Activated T-cell treated with anti-CD3 and anti-CD28 coated beads for 1 hour (primary cell): Measurements from ENCODE around the gene SNORC.

Experiments
- DNase-seq: peaks from one replicate; pipeline ENCODE4 v3.0.0-alpha.2; 2020; ENCODE audit warnings: low read depth

Gene SNORC

DNA sequence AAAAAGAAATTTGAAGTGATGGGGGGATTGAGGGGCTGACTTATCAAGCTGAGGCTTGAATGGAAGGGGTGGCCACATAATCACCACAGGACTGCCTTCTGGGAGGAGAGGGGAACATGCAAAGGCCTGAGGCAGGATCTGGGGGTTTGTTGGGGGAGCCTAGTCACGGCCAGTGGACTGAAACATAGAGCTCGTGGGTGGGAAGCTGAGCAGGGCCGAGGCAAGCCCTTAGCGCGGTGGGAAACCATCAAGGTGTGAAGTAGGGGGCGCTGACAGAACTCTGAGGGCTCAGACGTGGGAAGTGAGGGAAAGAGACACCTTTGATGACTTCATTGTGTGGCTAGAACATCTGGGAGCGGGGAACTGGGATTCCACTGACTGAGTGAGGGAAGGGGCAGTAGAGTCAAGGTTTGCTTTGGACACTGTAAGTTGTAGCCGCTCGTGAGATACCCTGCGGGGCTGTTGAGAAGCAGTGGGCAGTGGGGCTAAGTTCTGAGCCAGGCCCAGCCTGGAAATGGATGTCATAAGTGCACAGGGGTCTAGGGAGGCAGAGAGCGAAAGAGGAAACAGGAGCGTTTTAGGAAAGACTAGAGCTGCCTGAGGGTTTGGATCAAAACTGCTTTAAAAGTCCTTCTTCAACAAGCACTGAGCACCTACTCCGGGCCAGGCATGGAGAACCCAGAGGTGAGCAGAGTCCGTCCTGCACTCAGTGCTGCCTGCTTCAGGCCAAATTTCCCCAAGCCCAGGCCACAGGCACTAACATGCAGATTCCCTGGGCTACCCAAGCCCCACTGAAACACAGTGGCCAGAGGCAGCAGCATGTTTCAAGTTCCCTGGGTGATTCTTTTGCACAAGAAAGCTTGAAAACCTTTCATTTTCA is 686 bp upstream of the SNORC start:
- DNase-seq, result no peak

DNA sequence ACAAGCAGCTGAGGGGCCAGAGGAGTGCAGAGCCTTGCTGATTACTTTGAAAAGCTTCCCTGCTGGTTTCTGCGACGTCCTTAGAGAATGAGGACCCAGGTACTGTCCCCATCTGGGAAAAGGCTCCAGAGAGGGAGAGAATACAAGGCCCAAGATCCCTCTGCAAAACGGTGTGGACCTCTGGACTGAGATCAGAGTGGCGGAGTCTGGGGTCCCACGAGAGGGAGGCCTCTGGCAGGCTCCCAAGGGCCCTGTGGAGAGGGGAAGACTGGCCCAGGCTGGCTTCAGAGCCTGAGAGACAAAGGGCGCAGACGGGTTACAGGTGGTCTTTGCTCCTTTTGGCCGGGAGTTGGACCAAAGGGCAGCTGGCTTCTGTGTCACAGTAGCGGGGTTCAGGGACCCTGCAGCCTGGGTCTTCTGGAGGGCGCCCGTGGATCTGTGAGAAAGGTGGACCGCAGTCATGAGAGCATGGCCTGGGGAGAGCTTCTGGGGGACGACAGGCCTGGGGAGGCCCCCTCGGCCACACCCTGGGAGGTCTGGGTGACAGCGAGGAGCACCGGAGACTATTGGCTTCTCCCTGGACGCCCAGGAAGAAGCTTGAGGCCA is 805 bp downstream of the SNORC start:
- DNase-seq, result no peak

DNA sequence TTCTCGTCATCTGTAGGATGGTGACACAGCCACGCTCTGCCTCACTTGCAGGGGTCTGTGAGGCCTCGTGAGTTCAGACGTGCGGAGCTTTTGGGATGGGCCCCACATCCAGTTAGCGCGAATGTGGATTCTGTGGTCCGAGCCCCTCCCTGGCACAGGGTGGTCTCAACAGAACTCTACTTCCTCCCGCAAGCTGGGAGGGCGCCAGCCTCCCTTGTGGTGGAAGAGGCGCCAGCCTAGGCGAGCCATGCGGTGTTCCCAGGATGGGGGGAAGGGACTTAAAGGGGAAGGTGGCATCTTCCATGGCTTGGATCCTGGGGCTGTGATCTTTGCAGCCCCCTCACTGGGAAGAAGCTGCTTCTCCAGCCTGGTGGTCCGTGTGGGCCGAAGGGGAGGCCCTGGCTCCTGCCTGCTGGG is 1.4 kb downstream of the SNORC start:
- DNase-seq, result no peak

DNA sequence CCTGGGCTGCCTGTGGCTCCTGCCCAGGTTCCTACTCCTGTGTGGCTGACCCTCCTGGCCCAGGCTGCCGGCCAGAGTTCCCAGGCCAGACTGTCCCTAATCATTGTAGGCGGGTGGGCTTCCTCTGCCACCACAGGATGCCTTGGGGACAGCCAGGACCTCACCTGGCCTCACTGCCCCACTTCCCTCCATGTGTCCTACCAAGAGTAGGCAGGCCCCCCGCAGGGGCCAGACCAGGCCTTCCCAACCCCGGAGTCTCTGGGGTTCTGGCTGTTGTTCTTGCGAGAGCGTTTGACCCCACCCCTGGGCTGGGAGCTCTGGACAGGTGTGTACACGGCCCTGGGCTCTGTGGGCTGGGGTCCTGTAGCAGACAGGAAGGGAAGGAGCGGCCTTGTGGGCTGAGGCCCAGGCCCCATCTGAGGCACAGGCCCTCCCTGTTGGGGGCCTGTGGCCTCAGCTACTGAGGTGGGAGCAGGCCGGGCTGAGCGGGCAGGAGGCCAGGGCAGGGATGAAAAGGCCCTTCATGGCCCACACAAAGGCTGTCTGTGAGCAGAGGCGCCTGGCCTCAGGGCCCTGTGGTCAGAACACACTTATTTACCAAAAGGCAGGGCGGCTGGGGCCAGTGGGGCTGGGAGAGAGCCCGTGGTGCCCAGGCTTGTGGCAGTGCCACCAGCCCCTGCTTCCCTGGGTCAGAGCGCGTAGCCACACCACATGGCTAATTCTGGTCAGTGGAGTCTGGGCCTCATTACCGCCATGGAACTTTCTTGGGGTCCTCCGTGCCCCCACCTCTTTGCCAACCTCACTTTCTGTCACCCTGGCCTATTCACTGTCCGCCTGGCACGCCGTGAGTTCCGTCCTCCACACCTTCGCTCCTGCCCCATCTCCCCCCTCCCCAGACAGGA is 2.0 kb downstream of the SNORC start:
- no peak for DNase-seq

DNA sequence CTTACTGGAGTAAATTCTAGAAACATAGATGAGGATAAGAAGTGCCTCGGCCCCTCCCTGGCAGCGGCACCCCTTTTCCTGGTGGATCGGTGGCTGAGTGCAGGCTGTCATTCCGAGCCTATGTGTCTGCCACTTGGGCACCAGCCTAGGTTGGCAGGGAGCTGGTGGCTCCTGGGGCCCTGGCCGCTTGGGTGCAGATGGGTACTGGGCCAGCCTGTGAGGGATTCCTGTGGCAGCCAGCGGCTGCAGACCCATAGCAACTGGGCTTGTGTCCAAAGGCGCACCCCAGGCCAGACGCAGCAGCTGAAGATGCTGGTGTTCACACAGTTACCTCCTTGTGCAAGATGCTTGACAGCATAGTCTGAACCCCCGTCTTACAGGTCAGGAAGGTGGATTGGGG is 2.8 kb downstream of the SNORC start:
- DNase-seq, result no peak

DNA sequence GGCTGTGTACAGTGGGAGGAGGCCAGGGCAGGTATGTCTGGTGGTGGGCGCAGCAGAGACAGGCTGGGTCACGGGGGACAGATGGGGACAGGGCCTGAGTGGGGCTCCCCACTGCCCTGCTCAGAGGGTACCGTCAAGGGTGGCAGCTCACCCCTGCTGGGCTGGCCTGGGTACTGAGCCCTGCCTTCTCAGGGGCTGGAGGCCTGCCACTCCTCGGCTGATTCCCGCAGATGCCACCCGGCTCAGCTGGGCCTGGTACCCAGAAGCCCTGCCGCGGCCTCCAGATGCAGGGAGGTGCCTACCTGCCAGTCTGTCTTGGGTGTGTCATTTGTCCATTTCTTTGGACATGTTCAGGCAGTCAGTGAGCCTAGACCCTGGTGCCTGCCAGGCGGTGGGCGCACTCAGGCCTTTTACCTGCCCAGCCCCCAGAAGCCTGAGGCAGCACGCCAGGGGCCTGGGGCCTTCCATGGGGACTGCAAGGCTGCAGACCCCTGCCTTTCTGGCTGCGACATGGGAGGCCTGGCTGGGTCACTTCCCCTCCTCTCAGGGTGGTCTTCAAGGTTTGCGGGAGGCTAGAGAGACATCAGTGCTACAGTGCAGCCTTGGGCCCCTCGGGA is 3.3 kb downstream of the SNORC start:
- DNase-seq, result no peak

DNA sequence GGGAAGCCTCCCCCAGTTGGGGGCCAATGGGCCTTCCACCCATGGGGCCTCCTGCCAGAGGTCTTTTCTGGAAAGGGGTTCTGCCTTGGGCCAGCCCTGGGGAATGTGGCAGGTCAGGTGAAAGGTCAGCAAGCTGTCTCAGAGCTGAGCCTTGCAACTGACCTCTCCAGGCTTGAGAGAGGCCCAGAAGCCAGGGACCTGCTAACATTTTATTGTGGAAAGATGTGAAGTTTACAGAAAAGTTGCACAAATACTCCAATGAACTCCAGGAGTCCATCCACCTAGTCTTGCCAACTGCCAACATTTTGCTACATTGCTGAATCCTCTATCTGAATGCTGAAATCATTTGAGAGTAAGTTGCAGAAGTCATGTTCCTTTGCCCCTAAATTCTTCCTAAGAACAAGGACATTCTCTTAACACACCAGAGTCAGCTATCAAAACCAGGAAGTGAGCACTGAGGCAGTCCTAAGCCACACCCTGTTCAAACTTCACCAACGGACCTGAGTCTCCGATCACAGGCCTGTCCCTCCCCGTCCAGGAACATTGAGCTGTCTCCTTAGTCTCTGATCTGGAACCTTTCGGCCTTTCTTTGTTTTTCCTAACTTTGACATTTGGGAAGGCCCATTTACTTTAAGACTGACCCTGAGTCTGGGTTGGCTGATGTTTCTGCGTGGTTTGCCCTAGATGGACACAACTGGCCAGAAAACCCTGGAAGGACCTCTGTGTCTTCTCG is 4.0 kb downstream of the SNORC start:
- no peak for DNase-seq

DNA sequence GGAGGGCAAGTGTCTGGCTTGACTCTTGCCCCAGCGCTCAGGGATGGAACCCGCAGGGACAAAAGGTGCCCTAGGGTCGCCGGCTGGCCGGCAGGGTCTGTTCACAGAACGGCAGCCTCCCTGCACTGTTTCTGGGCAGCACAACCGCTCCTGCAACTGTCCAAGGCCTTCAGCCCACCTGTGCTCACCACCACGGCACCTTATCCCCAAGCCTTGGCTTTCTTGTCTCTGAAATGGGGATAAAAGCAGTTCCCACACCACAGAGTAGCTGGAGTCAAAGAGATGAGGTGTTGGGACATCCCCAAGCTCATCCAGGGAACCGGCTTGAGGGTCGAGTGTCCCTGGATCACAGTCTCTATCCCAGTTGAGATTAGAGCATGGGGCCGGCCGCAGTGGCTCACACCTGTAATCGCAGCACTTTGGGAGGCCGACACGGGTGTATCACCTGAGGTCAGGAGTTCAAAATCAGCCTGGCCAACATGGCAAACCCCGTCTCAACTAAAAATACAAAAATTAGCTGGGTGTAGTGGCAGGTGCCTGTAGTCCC is 4.7 kb downstream of the SNORC start:
- no peak for DNase-seq

DNA sequence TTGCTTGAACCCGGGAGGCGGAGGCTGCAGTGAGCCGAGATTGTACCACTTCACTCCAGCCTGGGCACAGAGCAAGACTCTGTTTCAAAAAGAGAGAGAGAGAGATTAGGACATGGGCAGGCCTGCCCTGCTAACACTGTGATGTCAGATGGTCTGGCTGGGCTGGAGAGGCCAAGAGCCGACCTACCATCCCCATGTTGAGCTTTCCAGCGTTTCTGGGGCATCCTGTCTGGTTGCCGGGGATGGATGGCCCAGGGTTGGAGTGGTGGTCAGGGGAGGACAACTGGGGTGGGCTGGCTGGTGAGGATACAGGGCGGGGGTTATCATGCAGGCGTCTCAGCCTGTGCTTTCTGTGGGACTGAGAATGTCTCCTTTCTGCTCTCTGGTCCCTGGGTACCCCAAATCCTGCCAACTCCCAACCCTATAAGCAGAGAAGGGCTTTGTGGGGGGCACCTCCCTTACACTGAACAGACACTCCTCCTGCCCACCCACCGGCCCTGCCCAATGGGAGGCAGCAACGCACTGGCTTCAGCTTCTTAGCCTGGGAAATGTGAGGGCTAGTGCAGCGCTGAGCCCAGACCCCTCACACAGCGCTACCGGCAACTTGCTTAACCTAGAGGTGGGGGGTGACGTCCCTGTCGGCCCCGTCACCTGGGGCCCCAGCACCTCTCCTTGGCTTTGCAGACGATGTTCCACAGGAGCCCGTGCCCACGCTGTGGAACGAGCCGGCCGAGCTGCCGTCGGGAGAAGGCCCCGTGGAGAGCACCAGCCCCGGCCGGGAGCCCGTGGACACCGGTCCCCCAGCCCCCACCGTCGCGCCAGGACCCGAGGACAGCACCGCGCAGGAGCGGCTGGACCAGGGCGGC is 5.4 kb downstream of the SNORC start:
- no peak for DNase-seq

DNA sequence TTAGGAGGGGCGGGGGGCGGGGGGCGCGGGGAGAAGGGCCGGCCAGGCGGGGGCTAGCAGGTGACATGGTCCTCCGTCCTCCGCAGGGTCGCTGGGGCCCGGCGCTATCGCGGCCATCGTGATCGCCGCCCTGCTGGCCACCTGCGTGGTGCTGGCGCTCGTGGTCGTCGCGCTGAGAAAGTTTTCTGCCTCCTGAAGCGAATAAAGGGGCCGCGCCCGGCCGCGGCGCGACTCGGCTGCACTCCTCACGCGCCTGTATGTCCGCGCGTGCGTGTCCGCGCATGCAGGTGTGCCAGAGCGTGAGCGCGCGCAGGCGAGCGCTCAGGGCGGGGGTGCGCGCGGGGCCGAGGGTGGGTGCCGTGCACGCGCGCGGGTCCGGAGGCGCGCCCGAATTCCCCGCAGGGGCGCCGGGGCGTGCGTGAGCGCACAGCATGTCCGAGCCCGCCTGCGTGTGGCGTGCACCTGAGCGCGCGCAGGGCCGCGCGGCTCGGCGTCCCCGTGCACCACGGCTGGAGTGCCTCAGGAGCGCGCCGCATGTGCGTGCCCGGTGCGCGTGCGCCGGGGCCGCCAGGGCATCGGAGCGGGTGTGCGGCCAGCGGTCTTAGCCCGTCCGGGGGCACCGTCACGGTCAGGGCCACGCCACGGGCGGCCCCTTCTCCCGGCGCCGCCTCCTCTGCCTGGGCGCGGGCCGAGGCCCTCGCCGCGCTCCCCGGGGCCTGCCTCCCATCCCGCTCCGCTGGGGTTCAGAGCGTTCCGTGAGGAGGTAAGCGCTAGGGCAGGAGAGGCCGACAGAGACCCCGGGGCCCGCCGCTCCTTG is 6.3 kb downstream of the SNORC start:
- no peak for DNase-seq

DNA sequence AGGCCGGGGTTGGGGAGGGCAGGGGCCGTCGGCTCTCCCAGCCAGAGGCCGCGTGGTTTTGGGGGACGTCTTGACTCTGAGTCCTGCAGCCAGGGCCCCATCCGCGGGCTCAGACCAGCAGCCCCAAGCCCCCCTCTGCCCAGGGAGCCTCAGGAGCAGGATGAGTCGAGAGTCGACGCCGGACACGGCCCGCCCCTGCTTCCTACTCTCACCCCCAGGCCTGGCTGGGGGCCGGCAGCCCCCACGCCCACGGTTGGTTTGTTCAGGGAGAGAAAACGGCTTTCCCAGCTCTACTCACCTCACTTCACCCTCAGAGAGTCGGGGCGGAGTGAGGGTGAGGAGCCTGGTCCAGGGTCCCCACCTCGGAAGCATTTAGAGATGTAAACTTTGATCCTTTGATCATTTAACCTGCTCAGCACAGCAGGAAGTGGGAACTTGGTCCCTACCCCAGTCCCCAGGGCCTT is 6.9 kb downstream of the SNORC start:
- DNase-seq, result no peak

DNA sequence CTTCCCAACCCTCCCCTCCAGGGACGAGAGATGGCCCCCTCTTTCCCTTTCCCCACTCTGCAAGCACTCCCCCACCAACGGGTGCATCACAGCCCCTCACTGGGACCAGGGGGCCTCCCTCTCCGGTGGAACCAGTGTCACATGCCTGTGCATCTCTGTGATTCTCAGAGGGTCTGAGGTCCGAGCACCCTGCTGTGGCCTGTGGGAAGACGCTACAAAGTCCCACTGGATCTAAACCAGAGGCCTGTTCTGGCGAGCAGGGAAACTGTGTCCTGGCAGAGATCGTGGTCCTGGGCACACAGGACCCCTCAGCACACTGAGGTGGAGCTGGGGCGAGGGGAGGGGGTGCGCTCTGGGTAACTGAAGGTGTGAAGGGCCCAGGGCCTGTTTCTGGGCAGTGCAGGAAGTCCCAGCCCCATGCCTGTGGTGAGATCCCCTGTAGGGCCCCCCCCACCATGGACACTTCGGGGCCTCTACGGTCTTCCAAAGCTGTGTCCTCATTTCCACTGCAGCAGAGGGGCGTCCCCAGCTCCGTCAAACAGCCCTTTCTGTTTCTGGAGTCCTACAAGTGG is 8.0 kb downstream of the SNORC start:
- DNase-seq, result no peak

DNA sequence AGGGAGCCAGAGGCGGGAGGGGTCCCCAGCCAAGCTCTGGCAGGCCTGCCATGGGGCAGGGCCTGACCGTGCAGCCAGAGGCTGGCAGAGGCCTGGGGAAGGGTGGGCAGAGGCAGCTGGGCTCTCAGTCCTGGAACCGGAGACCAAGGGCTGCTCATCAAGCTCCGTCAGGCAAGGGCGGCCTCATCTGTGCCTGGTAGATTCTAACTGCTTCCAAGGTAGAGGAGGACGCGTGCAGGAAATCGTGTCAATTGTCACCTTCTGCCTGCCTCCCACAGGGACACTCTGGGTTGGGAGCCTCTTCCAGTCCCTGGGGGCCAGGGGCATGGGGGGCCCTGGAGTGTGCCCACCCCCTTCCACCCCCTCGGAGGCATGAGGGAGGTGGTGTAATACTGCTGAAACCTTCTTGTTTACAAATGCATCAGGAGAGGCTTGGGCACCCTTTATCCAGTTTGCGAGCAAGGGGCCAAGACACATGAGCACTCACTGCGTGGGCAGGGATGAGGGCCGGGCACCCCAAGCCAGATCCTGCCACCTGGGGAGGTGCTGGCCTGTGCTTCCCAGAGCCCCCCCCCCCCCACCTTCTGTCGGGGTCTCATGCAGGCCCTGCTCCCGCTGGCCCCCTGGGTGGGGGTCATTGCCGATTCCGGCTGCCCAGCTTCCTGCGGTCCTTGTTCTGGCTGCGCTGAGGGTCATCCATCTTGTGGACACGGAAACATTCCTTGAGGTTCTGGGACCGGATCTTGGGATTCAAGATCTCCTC is 9.0 kb downstream of the SNORC start:
- no peak for DNase-seq

DNA sequence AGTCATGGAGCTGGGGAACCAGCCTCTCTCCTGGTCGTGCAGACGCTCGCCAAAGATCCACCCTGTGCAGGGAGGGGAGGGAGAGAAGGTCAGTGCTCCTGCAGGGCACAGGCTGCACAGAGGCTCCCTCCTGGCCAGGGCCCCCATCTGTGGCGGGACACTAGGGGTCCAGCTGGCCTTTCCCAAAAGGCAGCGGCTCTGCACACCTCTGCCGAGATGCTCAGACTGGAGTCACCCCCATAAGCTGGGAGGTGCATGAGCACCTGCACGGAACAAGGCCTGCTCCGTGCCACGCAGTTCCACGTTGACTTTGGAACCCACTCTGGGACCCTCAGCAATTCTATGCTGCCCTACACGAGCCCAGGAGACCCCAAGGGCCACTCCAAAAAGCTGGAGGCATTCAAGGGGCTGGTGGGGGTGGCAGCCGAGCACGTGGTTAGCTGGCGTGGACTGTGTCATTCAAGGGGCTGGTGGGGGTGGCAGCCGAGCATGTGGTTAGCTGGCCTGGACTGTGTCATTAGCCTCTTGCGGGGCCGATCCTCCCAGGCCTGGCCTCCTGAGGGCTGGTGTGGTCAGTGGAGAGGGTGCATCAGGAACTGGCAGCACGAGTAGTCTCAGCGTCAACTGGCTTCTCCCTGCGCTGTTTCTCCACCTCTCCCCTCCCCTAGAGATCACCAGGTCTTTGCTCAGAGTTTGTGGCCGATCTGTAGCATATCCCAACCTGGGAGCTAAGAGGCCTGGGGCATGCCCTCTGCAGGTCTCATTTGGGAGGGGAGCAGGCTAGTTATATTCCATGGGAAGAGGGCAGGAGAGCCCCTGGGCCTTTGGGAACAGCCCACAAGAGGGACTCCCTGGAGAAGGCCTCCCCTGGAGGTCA is 9.8 kb downstream of the SNORC start:
- DNase-seq, result no peak

DNA sequence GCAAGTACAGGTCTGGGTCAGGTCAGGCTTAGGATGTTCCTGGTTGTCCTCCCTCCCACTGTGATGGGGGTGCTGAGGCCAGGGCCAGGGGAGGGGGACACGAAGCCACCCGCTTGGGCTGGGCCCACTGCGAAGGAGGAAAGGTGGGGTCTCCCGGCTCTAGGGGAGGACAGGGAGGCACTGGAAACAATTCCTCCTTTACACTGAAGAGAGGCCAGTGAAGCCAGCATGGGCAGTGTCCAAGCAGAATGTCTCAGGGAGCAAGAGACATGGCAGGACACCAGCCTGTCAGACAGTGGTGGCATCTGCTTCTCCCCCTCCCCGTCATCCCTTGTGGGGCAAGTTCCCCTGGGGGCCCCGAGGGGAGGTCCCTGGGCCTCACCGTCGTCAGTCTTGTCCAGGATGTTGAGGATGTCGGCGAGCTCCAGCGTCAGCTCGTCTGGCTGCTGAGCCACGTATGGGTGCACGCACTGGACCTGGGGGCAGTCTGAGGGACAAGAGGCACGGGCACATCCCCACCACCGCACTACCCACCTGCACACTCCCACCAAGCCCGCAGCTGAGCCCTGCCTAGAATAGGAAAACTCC is 10.8 kb downstream of the SNORC start:
- DNase-seq, result no peak

DNA sequence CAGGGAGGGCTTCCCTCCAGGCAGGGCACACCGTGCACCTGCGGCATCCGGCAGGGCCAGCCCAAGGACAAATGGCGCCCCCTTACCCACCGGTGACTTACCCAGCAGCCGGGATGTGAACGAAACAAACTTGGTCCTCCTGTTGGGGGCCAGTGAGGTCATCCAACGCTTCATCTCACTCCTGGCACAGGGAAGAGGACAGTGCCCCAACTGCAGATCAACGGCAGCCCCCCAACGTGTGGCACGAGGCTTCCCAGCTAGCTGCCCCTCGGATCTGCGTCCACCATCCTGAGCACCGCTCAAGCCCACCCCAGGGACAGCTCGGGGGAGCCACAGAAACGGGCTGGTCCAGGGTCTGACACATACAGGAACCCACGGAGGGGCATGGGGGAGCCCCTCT is 12.0 kb downstream of the SNORC start:
- DNase-seq, result no peak
